HCT116 (cell line): ENCODE data around the gene CBX7. TPM values are rescaled to one million over a fixed set of nuclear protein-coding genes. Genes with fewer than 3 reads are reported as not detected.

Source experiments
- ATAC-seq: fragments of 200-7000 bp; cut with Tn5 transposase; 2 replicates; pipeline ENCODE4 v1.9.1; 2020; ENCODE audit warnings: mild to moderate bottlenecking, moderate library complexity
- BruUV-seq: library from RNA; stranded (reverse); fragments of 400-500 nt; replicated peaks from 2 replicates; lab custom pipeline; 2021; lab: Mats Ljungman, UMichigan
- CTCF ChIA-PET: fragments of 300-600 bp; sonication (Branson Sonifier 250); formaldehyde crosslinking; loops from one replicate; lab custom pipeline; 2021; ENCODE audit warnings: antibody characterized with exemption; lab: Charles Lee
- POLR2A ChIA-PET: fragments of 300-600, 350-600 bp; sonication (Branson Sonifier 250); formaldehyde crosslinking; loops from one replicate; lab custom pipeline; 2021; ENCODE audit warnings: antibody characterized with exemption; lab: Charles Lee
- RAD21 ChIA-PET, 2 experiments: fragments of 300-600 bp; sonication (Branson Sonifier 250); formaldehyde crosslinking; loops; one replicate each; lab custom pipeline; 2023; ENCODE audit warnings: low total read pairs in 2 of 2; ENCODE audit not compliant: uncharacterized antibody in 2 of 2, unreplicated experiment in 2 of 2, low non-redundant PET in 1 of 2; lab: Charles Lee
- DNase-seq: peaks from one replicate; pipeline ENCODE4 v3.0.0-alpha.2; 2010; ENCODE audit warnings: low read depth, low spot score
- H2AFZ ChIP-seq: fragments of 200-600 bp; shearing (Covaris generic), sonication (generic); 2 replicates; pipeline ENCODE4 v1.6.1; 2017; ENCODE audit warnings: low read depth, mixed run types, mixed read lengths, antibody characterized with exemption, low read length; ENCODE audit not compliant: poor library complexity, severe bottlenecking
- H3K27ac ChIP-seq: 2 replicates; pipeline ENCODE4 v1.5.1; 2012; ENCODE audit warnings: low read depth, low read length
- H3K27me3 ChIP-seq: fragments of 200-600 bp; sonication (generic); 2 replicates; pipeline ENCODE4 v1.6.1; 2016; ENCODE audit warnings: mixed run types, low read length, mixed read lengths; ENCODE audit not compliant: insufficient read depth
- H3K36me3 ChIP-seq, 2 experiments: fragments of 200-500 bp in 1 of 2; fragments of 200-600 bp in 1 of 2; sonication (Bioruptor generic) in 1 of 2; sonication (generic) in 1 of 2; 2 replicates each; pipeline versions ENCODE4 v1.5.1 to v1.6.1; 2014 to 2016; ENCODE audit warnings: low read length in 2 of 2, inconsistent platforms in 1 of 2, mixed read lengths in 1 of 2, mixed run types in 1 of 2; ENCODE audit not compliant: insufficient read depth in 2 of 2, control insufficient read depth in 1 of 2
- H3K4me1 ChIP-seq, 2 experiments: fragments of 200-600 bp in 1 of 2; sonication (generic) in 1 of 2; 2 replicates each; pipeline versions ENCODE4 v1.5.1 to v1.6.1; 2012 to 2017; ENCODE audit warnings: low read length in 2 of 2, inconsistent platforms in 1 of 2, mild to moderate bottlenecking in 1 of 2, mixed read lengths in 1 of 2, mixed run types in 1 of 2, moderate library complexity in 1 of 2; ENCODE audit not compliant: insufficient read depth in 2 of 2, control insufficient read depth in 1 of 2
- H3K4me2 ChIP-seq: fragments of 200-600 bp; sonication (generic); 2 replicates; pipeline ENCODE4 v1.6.1; 2017; ENCODE audit warnings: mixed run types, low read length, mixed read lengths
- H3K4me3 ChIP-seq, 2 experiments: fragments of 200-600 bp in 1 of 2; sonication (generic) in 1 of 2; replicated peaks in 1 of 2; 2 replicates each; pipeline ENCODE4 v1.5.1; 2011 to 2016; ENCODE audit warnings: low read length in 2 of 2, control low read depth in 1 of 2, low read depth in 1 of 2, mild to moderate bottlenecking in 1 of 2, mixed read lengths in 1 of 2, mixed run types in 1 of 2
- H3K79me2 ChIP-seq: fragments of 200-600 bp; sonication (generic); 2 replicates; pipeline ENCODE4 v1.6.1; 2017; ENCODE audit warnings: mild to moderate bottlenecking, mixed run types, low read length, moderate library complexity, mixed read lengths; ENCODE audit not compliant: insufficient read depth
- H3K9ac ChIP-seq: fragments of 200-600 bp; sonication (generic); 2 replicates; pipeline ENCODE4 v1.6.1; 2016; ENCODE audit warnings: low read length, mixed read lengths
- H3K9me2 ChIP-seq: fragments of 200-600 bp; sonication (generic), shearing (Covaris generic); 2 replicates; pipeline ENCODE4 v1.6.1; 2017; ENCODE audit warnings: mixed run types, mild to moderate bottlenecking, moderate library complexity; ENCODE audit not compliant: insufficient read depth
- H3K9me3 ChIP-seq, 2 experiments: fragments of 200-500 bp in 1 of 2; fragments of 200-600 bp in 1 of 2; sonication (Bioruptor generic) in 1 of 2; sonication (generic) in 1 of 2; 2 replicates each; pipeline ENCODE4 v1.6.1; 2014 to 2017; ENCODE audit warnings: low read length in 2 of 2, mixed read lengths in 2 of 2, inconsistent platforms in 1 of 2, low read depth in 1 of 2, mild to moderate bottlenecking in 1 of 2, mixed run types in 1 of 2, moderate library complexity in 1 of 2; ENCODE audit not compliant: control insufficient read depth in 1 of 2, insufficient read depth in 1 of 2
- H4K20me1 ChIP-seq: fragments of 200-600 bp; sonication (generic), shearing (Covaris generic); 2 replicates; pipeline ENCODE4 v1.6.1; 2017; ENCODE audit warnings: mixed run types, mild to moderate bottlenecking, moderate library complexity; ENCODE audit not compliant: insufficient read depth
- CEBPB ChIP-seq: IDR thresholded peaks from 2 replicates; pipeline ENCODE4 v1.6.1; 2012; ENCODE audit warnings: low read depth
- EGR1 ChIP-seq: IDR thresholded peaks from 2 replicates; pipeline ENCODE4 v1.6.1; 2012; ENCODE audit warnings: low read depth
- ELF1 ChIP-seq: IDR thresholded peaks from 2 replicates; pipeline ENCODE4 v1.6.1; 2012; ENCODE audit warnings: low read depth, borderline replicate concordance
- EZH2 ChIP-seq: fragments of 200-600 bp; sonication (generic); IDR thresholded peaks from 2 replicates; pipeline ENCODE4 v1.6.1; 2017; ENCODE audit warnings: antibody characterized with exemption, mixed run types
- RAD21 ChIP-seq: IDR thresholded peaks from 2 replicates; pipeline ENCODE4 v1.6.1; 2012; ENCODE audit warnings: low read depth, mild to moderate bottlenecking
- SIN3A ChIP-seq: IDR thresholded peaks from 2 replicates; pipeline ENCODE4 v1.6.1; 2012; ENCODE audit warnings: low read depth
- SP1 ChIP-seq: IDR thresholded peaks from 2 replicates; pipeline ENCODE4 v1.6.1; 2012; ENCODE audit warnings: low read depth
- SRF ChIP-seq: IDR thresholded peaks from 2 replicates; pipeline ENCODE4 v1.6.1; 2012; ENCODE audit warnings: low read depth
- TCF7L2 ChIP-seq: IDR thresholded peaks from 2 replicates; pipeline ENCODE4 v1.7.0; 2011; ENCODE audit warnings: borderline replicate concordance, inconsistent platforms; ENCODE audit not compliant: insufficient read depth, insufficient read length; ENCODE audit errors: extremely low read depth
- ZFX ChIP-seq: fragments of 450-650 bp; IDR thresholded peaks from 2 replicates; pipeline ENCODE4 v1.6.1; 2017
- intact Hi-C: fragments of 100-400 bp; cut with micrococcal nuclease; formaldehyde crosslinking; loops from 2 replicates; pipeline ENCODE4 v1.10.0; 2022
- total RNA-seq: library from RNA; stranded (reverse); gene quantifications from one replicate; pipeline ENCODE4 v1.2.1, GENCODE V29; 2021; ENCODE audit not compliant: unreplicated experiment
- TF ChIP-seq, protein P1 (sequence below): IDR thresholded peaks from 2 replicates; pipeline ENCODE4 v1.6.1; 2012; ENCODE audit warnings: low read depth
- TF ChIP-seq, protein P2 (sequence below): IDR thresholded peaks from 2 replicates; pipeline ENCODE4 v1.6.1; 2011; ENCODE audit warnings: mild to moderate bottlenecking, low read length, moderate library complexity; ENCODE audit not compliant: insufficient replicate concordance; ENCODE audit errors: extremely low read depth

The CBX7 gene
- total RNA-seq, 1 experiment from 2014 or later, result 20.1 TPM

GRCh38 chr22:39132281-39132680 is 20.2 kb downstream of the CBX7 start:
- Histone ChIP-seq H2AFZ (no peak overlapping the region), H3K4me2 (no peak overlapping the region), H3K27ac (no peak overlapping the region), H3K9ac (no peak overlapping the region), H3K9me3 (no peaks in the 10 kb centered on the region), H3K9me2 (no peaks in the 10 kb centered on the region), H3K4me3 (no peak overlapping the region), H3K27me3 (no peaks in the 10 kb centered on the region), H3K36me3 (no peaks in the 10 kb centered on the region), H3K79me2 (no peaks in the 10 kb centered on the region), H3K4me1 (no peaks in the 10 kb centered on the region; a peak in 1 of 4 replicates), H4K20me1 (no peaks in the 10 kb centered on the region)
- ATAC-seq, result no peak
- BruUV-seq, result no TSS peak
- intact Hi-C loops, result no loop called here
- no peak for DNase-seq
- ChIA-PET POLR2A (no interaction called here), RAD21 (no interaction called here), CTCF (no interaction called here)
- TF ChIP-seq EGR1 (no peak), ZFX (no peak), SRF (no peak), ELF1 (no peak), EZH2 (no peak), CEBPB (no peak), TCF7L2 (no peak), SP1 (no peak), RAD21 (no peak), SIN3A (no peak)
- TF ChIP-seq, protein P1, sequence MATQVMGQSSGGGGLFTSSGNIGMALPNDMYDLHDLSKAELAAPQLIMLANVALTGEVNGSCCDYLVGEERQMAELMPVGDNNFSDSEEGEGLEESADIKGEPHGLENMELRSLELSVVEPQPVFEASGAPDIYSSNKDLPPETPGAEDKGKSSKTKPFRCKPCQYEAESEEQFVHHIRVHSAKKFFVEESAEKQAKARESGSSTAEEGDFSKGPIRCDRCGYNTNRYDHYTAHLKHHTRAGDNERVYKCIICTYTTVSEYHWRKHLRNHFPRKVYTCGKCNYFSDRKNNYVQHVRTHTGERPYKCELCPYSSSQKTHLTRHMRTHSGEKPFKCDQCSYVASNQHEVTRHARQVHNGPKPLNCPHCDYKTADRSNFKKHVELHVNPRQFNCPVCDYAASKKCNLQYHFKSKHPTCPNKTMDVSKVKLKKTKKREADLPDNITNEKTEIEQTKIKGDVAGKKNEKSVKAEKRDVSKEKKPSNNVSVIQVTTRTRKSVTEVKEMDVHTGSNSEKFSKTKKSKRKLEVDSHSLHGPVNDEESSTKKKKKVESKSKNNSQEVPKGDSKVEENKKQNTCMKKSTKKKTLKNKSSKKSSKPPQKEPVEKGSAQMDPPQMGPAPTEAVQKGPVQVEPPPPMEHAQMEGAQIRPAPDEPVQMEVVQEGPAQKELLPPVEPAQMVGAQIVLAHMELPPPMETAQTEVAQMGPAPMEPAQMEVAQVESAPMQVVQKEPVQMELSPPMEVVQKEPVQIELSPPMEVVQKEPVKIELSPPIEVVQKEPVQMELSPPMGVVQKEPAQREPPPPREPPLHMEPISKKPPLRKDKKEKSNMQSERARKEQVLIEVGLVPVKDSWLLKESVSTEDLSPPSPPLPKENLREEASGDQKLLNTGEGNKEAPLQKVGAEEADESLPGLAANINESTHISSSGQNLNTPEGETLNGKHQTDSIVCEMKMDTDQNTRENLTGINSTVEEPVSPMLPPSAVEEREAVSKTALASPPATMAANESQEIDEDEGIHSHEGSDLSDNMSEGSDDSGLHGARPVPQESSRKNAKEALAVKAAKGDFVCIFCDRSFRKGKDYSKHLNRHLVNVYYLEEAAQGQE, result no peak
- TF ChIP-seq, protein P2, sequence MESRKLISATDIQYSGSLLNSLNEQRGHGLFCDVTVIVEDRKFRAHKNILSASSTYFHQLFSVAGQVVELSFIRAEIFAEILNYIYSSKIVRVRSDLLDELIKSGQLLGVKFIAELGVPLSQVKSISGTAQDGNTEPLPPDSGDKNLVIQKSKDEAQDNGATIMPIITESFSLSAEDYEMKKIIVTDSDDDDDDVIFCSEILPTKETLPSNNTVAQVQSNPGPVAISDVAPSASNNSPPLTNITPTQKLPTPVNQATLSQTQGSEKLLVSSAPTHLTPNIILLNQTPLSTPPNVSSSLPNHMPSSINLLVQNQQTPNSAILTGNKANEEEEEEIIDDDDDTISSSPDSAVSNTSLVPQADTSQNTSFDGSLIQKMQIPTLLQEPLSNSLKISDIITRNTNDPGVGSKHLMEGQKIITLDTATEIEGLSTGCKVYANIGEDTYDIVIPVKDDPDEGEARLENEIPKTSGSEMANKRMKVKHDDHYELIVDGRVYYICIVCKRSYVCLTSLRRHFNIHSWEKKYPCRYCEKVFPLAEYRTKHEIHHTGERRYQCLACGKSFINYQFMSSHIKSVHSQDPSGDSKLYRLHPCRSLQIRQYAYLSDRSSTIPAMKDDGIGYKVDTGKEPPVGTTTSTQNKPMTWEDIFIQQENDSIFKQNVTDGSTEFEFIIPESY, result no peak
